Panc1 (cell line): Measurements from ENCODE around the gene AVL9.
"Not testable (repeated sequence)": the region's sequence is repeated elsewhere in the genome, so short reads cannot be mapped to it uniquely, and the experiment has no call there.

Source experiments
- TF ChIP-seq, protein P1 (sequence below), 2 experiments: IDR thresholded peaks; 2 replicates each; pipeline ENCODE4 v1.6.1; 2011 to 2012; ENCODE audit warnings: low read depth in 2 of 2, control low read depth in 1 of 2, low read length in 1 of 2, mild to moderate bottlenecking in 1 of 2, moderate library complexity in 1 of 2; ENCODE audit not compliant: insufficient read depth in 1 of 2
- TF ChIP-seq, protein P2 (sequence below): fragments of 450-650 bp; IDR thresholded peaks from 2 replicates; pipeline ENCODE4 v1.5.1; 2017; ENCODE audit warnings: mild to moderate bottlenecking

DNA sequence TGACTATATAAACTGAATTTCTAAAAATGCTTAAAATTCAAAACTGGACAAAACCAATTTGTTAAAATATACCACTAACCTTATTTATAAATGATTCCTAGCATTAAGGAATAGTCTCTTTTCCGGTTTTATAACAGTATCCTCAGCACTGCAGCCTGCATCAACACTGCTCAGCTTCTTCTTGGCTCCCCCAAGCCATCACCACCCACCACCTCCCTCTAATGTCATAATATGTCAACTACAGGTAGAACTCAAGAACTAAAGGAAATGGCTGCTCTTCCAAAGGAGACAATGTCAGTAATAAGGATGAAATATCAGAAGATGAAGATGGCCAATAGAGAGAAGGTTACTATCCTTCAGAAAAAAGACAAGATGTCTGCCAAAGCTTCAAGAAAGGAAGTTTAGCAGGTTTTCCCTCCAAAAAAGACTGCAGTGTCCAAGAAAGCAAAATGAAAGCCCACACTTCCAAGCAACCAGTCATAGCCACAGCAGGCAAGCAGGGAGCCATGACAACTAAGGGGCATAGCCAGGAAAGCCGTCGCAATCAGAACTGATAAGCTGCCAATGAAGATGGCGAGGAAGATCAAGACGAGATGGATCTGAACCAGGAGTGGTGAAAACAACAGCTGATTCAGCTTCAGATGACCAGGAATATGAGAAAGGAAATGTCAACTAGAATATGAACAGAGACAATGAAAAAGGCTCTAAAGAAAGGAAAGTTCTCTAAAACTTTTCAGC, 141.6 kb downstream of the AVL9 start:
- TF ChIP-seq, protein P1, sequence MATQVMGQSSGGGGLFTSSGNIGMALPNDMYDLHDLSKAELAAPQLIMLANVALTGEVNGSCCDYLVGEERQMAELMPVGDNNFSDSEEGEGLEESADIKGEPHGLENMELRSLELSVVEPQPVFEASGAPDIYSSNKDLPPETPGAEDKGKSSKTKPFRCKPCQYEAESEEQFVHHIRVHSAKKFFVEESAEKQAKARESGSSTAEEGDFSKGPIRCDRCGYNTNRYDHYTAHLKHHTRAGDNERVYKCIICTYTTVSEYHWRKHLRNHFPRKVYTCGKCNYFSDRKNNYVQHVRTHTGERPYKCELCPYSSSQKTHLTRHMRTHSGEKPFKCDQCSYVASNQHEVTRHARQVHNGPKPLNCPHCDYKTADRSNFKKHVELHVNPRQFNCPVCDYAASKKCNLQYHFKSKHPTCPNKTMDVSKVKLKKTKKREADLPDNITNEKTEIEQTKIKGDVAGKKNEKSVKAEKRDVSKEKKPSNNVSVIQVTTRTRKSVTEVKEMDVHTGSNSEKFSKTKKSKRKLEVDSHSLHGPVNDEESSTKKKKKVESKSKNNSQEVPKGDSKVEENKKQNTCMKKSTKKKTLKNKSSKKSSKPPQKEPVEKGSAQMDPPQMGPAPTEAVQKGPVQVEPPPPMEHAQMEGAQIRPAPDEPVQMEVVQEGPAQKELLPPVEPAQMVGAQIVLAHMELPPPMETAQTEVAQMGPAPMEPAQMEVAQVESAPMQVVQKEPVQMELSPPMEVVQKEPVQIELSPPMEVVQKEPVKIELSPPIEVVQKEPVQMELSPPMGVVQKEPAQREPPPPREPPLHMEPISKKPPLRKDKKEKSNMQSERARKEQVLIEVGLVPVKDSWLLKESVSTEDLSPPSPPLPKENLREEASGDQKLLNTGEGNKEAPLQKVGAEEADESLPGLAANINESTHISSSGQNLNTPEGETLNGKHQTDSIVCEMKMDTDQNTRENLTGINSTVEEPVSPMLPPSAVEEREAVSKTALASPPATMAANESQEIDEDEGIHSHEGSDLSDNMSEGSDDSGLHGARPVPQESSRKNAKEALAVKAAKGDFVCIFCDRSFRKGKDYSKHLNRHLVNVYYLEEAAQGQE (IDR thresholded peaks at IDR 0.05; ENCODE audit: insufficient read depth in 1 of 2, low read depth in 2 of 2, low read length in 1 of 2): not testable (repeated sequence)
- TF ChIP-seq, protein P2, sequence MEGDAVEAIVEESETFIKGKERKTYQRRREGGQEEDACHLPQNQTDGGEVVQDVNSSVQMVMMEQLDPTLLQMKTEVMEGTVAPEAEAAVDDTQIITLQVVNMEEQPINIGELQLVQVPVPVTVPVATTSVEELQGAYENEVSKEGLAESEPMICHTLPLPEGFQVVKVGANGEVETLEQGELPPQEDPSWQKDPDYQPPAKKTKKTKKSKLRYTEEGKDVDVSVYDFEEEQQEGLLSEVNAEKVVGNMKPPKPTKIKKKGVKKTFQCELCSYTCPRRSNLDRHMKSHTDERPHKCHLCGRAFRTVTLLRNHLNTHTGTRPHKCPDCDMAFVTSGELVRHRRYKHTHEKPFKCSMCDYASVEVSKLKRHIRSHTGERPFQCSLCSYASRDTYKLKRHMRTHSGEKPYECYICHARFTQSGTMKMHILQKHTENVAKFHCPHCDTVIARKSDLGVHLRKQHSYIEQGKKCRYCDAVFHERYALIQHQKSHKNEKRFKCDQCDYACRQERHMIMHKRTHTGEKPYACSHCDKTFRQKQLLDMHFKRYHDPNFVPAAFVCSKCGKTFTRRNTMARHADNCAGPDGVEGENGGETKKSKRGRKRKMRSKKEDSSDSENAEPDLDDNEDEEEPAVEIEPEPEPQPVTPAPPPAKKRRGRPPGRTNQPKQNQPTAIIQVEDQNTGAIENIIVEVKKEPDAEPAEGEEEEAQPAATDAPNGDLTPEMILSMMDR: not testable (repeated sequence)
